CD4-positive, alpha-beta T cell treated with Interleukin-17A for 4 hours (primary cell): Measurements from ENCODE around the gene FAM169A.
"Not testable (repeated sequence)": the region's sequence is repeated elsewhere in the genome, so short reads cannot be mapped to it uniquely, and the experiment has no call there.

Experiments
- DNase-seq: peaks from one replicate; pipeline ENCODE4 v3.0.0-alpha.2; 2020; ENCODE audit warnings: mixed read lengths

Gene FAM169A

GRCh38 chr5:74866596-74867162 is 492 bp upstream of the FAM169A start:
- no peak for DNase-seq

DNA sequence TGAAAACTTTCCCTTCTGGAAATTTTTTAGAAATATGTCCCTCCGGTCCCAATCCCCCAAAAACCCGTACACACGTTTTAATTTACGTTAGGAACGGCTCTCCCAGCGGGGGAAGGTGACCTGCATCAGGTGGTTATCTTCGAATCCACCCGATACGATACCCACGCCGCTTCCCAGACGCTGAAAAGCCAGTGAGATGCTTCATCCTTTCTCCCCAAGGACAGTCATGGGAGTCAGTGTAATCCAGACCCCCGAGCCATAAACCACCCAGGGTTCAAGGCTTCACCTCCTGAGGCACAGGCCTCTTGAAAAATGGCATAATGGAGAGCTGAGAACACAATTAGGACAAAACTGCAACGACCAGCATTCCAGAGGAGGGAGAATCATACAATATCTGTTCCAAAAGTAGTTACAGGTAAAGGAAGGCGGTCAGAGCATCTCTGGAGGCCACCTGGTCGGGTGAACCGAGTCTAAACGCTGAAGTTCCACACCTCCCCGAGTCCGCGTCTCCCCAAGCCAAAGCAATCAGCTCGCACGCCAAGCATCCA is 857 bp downstream of the FAM169A start:
- DNase-seq: peak; percentile 5

DNA sequence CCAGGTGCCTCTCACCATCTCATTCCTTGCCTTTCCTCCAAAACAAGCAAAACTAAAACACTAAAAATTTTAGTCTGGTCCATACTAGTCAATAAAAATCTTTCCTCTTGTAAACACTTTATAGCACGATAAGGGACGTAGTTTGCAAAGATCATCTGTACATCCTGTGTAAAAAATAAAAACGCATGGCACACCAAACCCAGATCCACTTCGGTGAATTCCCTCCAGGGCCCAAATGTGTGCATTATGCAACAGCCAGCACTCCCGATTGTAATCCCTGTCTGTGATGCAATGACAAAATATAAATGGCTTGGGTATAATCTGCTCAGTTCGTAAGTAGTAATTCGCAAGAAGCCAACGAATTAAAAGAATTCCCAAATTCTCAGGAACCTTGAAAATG is 1.4 kb downstream of the FAM169A start:
- no peak for DNase-seq

- DNase-seq: no peak
Observed at GRCh38 chr5:74863726-74864125, 2.5 kb downstream of the FAM169A start.

- DNase-seq: no peak
Observed at GRCh38 chr5:74862221-74862620, 4.0 kb downstream of the FAM169A start.

GRCh38 chr5:74856975-74857374 is 9.2 kb downstream of the FAM169A start:
- not testable (repeated sequence) for DNase-seq

DNA sequence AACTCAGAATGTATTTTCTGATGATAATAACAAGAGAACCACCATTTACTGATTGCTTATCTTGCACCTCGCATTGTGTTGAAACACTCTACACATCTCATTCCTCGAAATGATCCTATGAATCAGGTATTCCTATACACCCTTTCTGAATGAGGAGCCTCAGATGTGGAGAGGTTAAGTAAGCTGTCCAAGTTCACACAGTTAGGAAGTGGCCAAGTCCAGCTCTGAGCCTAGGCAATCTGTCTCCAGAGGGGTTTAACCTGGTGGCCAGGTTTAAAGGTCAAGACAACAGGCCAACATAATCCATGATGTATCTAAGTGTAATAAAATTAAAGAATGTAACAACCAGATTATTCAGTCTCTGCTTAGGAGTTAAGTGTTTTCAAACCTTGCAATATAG is 12.9 kb downstream of the FAM169A start:
- no peak for DNase-seq

DNA sequence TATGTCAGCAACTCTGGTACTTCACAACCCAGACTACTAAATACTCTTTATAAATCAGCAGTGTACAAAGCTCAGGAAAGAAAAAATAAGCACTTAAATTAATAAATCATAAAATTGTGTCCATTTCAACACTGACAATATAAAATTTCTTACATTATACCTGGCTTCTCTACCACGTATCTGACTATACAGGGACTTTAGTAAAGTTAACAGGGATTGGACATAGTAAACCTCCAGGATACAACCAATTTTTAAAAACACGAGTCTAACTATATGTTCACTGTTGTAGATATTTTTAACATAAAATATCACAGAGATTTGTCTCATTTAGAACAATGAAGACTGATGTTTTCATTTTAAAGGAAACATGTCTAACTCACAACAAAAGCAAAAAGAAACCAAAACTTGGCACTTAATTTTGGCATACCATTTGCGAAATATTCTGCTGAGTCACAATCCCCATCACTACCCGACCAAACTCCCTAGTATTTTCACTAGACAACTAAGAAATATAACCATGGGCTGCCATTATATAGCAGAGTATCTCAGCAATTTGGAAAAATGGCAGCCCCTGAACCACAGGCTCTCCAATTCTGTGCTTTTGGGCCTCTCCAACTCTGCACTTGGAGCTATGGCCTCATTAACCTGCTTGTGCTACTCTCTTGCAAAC is 14.4 kb downstream of the FAM169A start:
- DNase-seq: no peak

DNA sequence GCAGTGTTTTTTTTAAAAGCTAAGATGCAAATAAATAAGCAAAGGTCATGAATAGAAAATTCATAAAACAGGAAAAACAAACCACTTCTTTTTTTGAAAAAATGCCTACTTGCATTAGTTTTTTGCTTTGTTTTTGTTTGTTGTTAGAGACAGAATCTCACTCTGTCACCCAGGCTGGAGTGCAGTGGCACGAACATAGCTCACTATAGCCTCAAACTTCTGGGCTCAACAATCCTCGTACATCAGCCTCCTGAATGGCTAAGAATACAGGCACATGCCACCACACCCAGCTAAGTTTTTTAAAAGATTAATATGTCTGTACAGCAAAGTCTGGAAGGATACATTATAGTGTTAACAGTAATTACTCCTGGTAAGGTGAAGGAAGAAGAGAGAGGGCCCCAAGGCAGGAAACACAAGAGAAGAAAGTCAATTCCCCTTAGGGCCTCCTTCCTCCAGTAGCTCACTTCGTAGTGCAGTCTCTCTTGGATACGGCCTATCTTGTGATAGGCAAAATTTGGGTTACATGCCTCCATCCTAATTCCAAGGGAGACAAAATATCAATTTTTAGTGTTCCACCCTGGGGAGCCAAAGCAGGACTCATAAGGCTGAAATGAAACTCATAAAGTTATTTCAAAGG is 15.3 kb downstream of the FAM169A start:
- no peak for DNase-seq

DNA sequence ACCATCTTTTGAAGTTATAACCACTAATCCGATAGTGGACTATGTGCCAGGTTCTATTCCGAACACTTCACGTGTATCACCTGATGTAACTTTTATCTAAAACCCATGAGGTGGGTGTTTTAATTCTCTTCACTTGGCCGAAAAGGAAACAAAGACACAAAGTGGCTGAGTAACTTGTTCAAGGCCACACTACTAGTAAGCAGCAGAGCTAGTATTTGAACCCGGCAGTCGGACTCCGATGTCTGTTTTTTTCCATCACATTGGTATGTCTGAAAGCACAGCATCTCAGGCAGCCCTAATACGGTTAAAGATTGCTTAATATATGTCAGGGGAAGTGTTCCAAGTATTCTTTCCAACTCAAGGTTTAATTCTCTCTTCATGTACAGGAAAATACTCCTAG is 16.2 kb downstream of the FAM169A start:
- no peak for DNase-seq

DNA sequence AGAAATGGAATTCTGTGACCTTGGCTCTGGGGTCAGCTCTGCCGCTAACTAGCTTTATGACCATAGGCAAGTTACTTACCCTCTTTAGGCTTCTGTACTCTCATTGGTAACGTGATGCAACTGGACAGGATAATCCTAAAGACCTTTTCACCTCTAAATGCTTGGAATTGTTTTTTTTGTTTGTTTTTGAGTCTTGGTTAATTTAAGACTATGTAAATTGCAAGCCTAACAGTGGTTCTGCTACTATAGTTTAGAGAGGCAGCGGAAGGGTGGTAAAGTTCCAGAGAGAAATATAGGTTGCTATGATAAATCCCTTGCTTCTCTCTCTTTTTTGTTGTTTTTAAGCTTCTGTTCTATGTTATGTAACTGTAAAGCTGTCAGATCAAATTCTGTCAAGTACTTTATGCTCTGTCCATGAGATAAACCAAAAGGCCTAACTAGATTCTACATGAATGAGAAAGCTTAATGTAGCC is 17.6 kb downstream of the FAM169A start:
- no peak for DNase-seq

DNA sequence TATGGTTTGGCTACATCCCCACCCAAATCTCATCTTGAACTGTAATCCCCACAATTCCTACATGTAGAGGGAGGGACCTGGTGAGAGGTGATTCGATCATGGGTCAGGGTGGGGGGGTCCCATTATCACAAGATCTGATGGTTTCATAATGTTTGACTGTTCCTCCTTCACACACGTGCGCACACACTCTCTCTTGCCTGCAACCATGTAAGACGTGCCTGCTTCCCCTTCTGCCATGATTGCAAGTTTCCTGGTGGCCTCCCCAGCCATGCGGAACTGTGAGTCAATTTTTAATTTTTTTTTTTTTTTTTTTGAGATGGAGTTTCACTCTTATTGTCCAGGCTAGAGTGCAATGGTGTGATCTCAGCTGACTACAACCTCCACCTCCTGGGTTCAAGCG is 27.0 kb downstream of the FAM169A start:
- no peak for DNase-seq

DNA sequence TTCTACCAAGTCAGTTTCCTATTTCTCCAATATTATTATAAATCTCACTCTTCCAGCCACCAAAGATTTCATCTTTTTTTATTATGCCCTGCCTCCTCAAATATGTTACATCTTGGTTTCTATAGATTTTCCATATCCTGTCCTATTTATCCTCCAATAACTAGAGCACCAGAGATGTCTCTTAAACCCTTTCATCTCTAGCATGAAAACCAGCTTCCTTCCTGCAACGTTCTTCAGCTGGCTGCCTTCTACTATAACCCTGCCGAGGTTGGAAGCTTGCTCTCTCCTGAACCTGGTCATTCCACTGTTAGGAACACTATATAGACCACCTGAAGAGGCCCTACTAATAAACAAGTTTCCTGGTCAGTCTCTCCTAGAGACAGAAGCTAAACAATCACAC is 27.9 kb downstream of the FAM169A start:
- no peak for DNase-seq

DNA sequence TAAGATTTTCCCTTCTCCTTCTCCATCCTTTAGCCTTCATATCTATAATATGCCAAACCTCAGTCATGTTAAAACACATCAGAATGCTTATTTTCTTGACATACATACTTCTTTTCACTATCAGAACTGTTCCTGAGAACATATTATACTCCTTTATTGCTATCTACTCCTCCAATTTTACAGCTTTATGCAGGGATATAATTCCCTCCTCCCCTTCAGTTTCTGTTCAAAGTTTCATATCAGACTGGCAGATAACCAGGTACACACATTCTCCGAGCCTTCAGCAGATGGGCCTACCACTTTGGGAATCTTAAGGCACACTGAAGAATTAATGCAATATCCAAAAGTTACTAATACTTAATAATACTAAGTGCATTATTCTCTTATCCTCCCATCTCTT is 29.1 kb downstream of the FAM169A start:
- DNase-seq: no peak

GRCh38 chr5:74833537-74834266 is 32.5 kb downstream of the FAM169A start:
- DNase-seq: no peak

GRCh38 chr5:74829413-74829812 is 36.8 kb downstream of the FAM169A start:
- no peak for DNase-seq

DNA sequence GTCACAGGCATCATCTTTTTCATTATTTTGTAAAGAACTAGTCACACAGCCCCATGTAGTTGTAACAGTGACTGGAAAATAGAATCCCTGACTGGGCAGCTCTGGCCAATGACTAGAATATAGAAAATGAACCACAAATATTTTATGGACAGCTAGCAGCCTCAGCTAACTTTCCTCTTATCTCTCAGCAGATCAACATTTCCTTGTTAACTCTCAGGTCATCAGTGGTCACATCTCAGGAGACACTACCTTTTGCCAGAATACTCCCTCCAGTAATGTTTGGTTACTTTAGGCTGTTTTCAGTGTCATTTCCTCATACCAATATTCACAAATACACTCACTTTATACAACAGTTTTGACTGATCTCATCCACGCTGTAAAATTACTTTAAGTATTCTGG is 43.9 kb downstream of the FAM169A start:
- DNase-seq: no peak

- no peak for DNase-seq
Observed at GRCh38 chr5:74816875-74817274, 49.3 kb downstream of the FAM169A start.

- DNase-seq: no peak
Observed at GRCh38 chr5:74810915-74811314, 55.3 kb downstream of the FAM169A start.

GRCh38 chr5:74801941-74802340 is 64.2 kb downstream of the FAM169A start:
- DNase-seq: no peak

- no peak for DNase-seq
Observed at GRCh38 chr5:74801197-74801596, 65.0 kb downstream of the FAM169A start.

DNA sequence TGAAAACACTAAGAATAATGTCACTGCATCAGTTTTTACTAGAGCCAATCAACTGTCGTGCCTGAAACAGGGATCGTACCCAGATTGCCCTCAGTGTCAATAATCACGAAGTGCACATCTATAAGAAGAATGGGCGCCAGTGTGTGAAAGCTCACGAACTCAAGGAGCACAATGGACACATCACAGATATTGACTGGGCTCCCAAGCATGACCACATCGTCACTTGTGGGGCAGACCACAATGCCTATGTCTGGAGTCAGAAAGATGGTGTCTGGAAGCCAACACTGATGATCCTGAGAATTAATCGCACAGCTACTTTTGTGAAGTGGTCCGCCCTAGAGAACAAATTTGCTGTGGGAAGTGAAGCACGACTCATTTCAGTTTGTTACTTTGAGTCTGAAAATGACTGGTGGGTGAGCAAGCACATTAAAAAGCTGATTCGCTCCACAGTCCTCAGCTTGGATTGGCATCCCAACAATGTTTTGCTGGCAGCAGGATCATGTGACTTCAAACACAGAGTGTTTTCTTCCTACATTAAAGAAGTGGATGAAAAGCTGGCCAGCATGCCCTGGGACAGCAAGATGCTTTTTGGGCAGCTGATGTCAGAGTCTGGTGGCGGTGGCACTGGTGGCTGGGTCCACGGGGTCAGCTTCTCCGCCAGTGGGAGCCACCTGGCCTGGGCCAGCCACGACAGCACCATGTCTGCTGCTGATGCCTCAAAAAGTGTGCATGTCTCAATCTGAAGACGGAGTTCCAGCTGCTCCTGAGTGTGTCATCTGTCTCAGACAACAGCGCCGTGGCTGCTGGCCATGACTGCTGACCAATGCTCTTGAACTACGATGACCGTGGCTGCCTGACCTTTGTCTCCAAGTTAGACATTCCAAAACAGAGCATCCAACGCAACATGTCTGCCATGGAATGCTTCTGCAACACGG is 66.9 kb downstream of the FAM169A start:
- no peak for DNase-seq
